SK-N-SH treated with all-trans-retinoic acid at 6 μM for 48 hours (cell line): Measurements from ENCODE around the gene ANAPC2.

Experiments used
- ATAC-seq: fragments of 200-7000 bp; cut with Tn5 transposase; 3 replicates; pipeline ENCODE4 v1.9.1; 2020; ENCODE audit warnings: mild to moderate bottlenecking, moderate library complexity
- ARNTL ChIP-seq: fragments of 450-650 bp; formaldehyde crosslinking; IDR thresholded peaks from 2 replicates; pipeline ENCODE4 v1.5.0; 2020; ENCODE audit warnings: low read depth, mild to moderate bottlenecking, moderate library complexity, borderline replicate concordance
- BACH2 ChIP-seq: fragments of 250-450 bp; sonication (Bioruptor Pico); IDR thresholded peaks from 2 replicates; pipeline ENCODE4 v1.9.0; 2021; ENCODE audit warnings: mild to moderate bottlenecking, borderline replicate concordance
- CSDC2 ChIP-seq: fragments of 250-450 bp; sonication (Bioruptor Pico); IDR thresholded peaks from 2 replicates; pipeline ENCODE4 v1.5.0; 2020; ENCODE audit warnings: mild to moderate bottlenecking, moderate library complexity
- ESRRG ChIP-seq: fragments of 250-450 bp; sonication (Bioruptor Pico); IDR thresholded peaks from 2 replicates; pipeline ENCODE4 v1.6.1; 2021; ENCODE audit warnings: mild to moderate bottlenecking
- ISL1 ChIP-seq: fragments of 250-450 bp; sonication (Bioruptor Pico); IDR thresholded peaks from 2 replicates; pipeline ENCODE4 v2.1.2; 2022; ENCODE audit warnings: mild to moderate bottlenecking, moderate library complexity
- PPARA ChIP-seq: fragments of 250-450 bp; sonication (Bioruptor Pico); IDR thresholded peaks from 2 replicates; pipeline ENCODE4 v1.5.0; 2020; ENCODE audit warnings: mild to moderate bottlenecking, borderline replicate concordance
- RARB ChIP-seq: fragments of 250-450 bp; sonication (Bioruptor Pico); IDR thresholded peaks from 2 replicates; pipeline ENCODE4 v1.8.0; 2021; ENCODE audit warnings: mild to moderate bottlenecking, moderate library complexity
- SNAI2 ChIP-seq: fragments of 250-450 bp; sonication (Bioruptor Pico); IDR thresholded peaks from 2 replicates; pipeline ENCODE4 v1.5.0; 2020; ENCODE audit warnings: mild to moderate bottlenecking, moderate library complexity
- TCF4 ChIP-seq: fragments of 250-450 bp; sonication (Bioruptor Pico); IDR thresholded peaks from 2 replicates; pipeline ENCODE4 v1.8.0; 2021; ENCODE audit warnings: mild to moderate bottlenecking, moderate library complexity, borderline replicate concordance
- TOX ChIP-seq: fragments of 250-450 bp; sonication (Bioruptor Pico); IDR thresholded peaks from 2 replicates; pipeline ENCODE4 v1.8.0; 2021; ENCODE audit warnings: mild to moderate bottlenecking, moderate library complexity, borderline replicate concordance
- ZC3H10 ChIP-seq: fragments of 250-450 bp; sonication (Bioruptor Pico); IDR thresholded peaks from 2 replicates; pipeline ENCODE4 v1.5.1; 2021; ENCODE audit warnings: mild to moderate bottlenecking, moderate library complexity
- ZFP3 ChIP-seq: fragments of 250-450 bp; sonication (Bioruptor Pico); IDR thresholded peaks from 2 replicates; pipeline ENCODE4 v1.5.0; 2020; ENCODE audit warnings: mild to moderate bottlenecking, moderate library complexity
- ZFP30 ChIP-seq: fragments of 450-650 bp; formaldehyde crosslinking; IDR thresholded peaks from 2 replicates; pipeline ENCODE4 v1.5.0; 2022; ENCODE audit warnings: mild to moderate bottlenecking, moderate library complexity
- ZNF70 ChIP-seq: fragments of 450-650 bp; formaldehyde crosslinking; IDR thresholded peaks from 2 replicates; pipeline ENCODE4 v1.5.0; 2020; ENCODE audit warnings: mild to moderate bottlenecking, moderate library complexity
- ZNF8 ChIP-seq: fragments of 450-650 bp; formaldehyde crosslinking; IDR thresholded peaks from 2 replicates; pipeline ENCODE4 v1.5.0; 2020; ENCODE audit warnings: mild to moderate bottlenecking, moderate library complexity
- TF ChIP-seq, protein P1 (sequence below): fragments of 250-450 bp; sonication (Bioruptor Pico); IDR thresholded peaks from 2 replicates; pipeline ENCODE4 v1.5.1; 2021; ENCODE audit warnings: mild to moderate bottlenecking, moderate library complexity
- TF ChIP-seq, protein P2 (sequence below): fragments of 250-450 bp; sonication (Bioruptor Pico); IDR thresholded peaks from 2 replicates; pipeline ENCODE4 v1.5.0; 2020; ENCODE audit warnings: mild to moderate bottlenecking, moderate library complexity
- TF ChIP-seq, protein P3 (sequence below): fragments of 250-450 bp; sonication (Bioruptor Pico); IDR thresholded peaks from 2 replicates; pipeline ENCODE4 v1.5.1; 2020; ENCODE audit warnings: low read depth, mild to moderate bottlenecking, moderate library complexity
- TF ChIP-seq, protein P4 (sequence below): fragments of 250-450 bp; sonication (Bioruptor Pico); IDR thresholded peaks from 2 replicates; pipeline ENCODE4 v1.8.0; 2021; ENCODE audit warnings: low read depth, mild to moderate bottlenecking, moderate library complexity, borderline replicate concordance
- TF ChIP-seq, protein P5 (sequence below): fragments of 250-450 bp; sonication (Bioruptor Pico); IDR thresholded peaks from 2 replicates; pipeline ENCODE4 v1.8.0; 2020; ENCODE audit warnings: mild to moderate bottlenecking, moderate library complexity, borderline replicate concordance

Gene ANAPC2

DNA sequence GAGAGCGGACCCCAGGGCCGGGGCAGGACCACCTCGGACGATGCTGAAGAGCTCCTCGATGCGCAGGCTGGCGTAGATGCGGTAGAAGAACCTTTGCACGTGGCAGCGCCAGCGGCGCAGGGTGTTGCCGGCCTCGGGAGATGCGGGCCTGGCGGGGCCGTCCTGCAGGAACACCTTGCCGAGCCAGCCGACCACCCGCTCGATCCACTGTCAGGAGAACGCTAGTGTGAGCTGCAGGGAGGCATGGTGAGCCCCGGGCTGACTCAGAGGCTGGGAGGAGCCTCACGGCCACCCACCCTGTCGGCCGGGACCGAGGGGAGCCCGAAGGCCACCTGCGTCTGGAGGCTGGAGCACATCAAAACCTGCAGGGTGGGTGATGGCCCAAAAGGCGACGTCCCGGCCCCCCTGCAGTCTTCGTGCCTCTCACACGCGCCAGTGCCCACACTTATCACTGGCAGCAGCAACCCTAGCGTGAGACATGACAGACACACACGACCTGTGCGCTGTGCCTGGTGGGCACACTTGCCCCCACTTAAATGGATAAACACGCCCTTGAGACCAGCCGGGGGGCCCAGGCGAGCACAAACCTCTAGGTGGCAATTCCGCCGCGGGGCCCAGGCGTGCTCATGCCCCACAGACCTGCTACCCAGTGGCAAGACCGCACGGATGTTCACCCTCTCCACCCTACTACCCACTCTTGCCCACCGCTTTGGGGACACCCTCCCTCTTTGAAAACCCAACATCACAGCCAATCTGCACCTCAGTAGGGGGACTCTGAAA, 3.3 kb downstream of the ANAPC2 start (continued):
- TF ChIP-seq, protein P1, sequence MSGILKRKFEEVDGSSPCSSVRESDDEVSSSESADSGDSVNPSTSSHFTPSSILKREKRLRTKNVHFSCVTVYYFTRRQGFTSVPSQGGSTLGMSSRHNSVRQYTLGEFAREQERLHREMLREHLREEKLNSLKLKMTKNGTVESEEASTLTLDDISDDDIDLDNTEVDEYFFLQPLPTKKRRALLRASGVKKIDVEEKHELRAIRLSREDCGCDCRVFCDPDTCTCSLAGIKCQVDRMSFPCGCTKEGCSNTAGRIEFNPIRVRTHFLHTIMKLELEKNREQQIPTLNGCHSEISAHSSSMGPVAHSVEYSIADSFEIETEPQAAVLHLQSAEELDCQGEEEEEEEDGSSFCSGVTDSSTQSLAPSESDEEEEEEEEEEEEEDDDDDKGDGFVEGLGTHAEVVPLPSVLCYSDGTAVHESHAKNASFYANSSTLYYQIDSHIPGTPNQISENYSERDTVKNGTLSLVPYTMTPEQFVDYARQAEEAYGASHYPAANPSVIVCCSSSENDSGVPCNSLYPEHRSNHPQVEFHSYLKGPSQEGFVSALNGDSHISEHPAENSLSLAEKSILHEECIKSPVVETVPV (CRISPR knock-in tag): no peak

DNA sequence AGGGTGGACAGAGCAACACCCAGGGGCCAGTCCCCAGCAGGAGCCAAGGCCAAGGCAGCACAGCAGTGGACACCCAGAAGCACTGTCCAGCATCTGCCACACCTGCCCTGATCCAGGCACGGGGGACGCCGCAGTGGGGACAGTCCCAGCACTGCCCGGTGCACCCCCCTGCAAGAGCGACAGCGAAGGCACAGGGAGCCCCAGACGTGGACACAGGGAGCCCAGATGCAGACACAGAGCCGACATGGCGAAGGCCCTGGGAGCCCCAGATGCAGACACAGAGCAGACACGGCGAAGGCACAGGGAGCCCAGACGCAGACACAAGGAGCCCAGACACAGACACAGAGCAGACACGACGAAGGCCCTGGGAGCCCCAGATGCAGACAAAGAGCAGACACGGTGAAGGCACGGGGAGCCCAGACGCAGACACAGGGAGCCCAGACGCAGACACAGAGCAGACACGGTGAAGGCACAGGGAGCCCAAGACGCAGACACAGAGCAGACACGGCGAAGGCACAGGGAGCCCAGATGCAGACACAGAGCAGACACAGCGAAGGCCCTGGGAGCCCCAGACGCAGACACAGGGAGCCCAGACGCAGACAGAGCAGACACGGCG, 4.3 kb downstream of the ANAPC2 start:
- no peak for ATAC-seq
- no peak for TF ChIP-seq TOX
- TF ChIP-seq ZNF70: no peak
- TF ChIP-seq, protein P1 (CRISPR knock-in tag): no peak
- TF ChIP-seq CSDC2: no peak
- no peak for TF ChIP-seq ZFP3 (CRISPR knock-in tag)
- TF ChIP-seq ZFP30: no peak
- TF ChIP-seq ZNF8 (CRISPR knock-in tag): no peak
- no peak for TF ChIP-seq ESRRG (CRISPR knock-in tag)
- no peak for TF ChIP-seq BACH2 (CRISPR knock-in tag)
- TF ChIP-seq, protein P2, sequence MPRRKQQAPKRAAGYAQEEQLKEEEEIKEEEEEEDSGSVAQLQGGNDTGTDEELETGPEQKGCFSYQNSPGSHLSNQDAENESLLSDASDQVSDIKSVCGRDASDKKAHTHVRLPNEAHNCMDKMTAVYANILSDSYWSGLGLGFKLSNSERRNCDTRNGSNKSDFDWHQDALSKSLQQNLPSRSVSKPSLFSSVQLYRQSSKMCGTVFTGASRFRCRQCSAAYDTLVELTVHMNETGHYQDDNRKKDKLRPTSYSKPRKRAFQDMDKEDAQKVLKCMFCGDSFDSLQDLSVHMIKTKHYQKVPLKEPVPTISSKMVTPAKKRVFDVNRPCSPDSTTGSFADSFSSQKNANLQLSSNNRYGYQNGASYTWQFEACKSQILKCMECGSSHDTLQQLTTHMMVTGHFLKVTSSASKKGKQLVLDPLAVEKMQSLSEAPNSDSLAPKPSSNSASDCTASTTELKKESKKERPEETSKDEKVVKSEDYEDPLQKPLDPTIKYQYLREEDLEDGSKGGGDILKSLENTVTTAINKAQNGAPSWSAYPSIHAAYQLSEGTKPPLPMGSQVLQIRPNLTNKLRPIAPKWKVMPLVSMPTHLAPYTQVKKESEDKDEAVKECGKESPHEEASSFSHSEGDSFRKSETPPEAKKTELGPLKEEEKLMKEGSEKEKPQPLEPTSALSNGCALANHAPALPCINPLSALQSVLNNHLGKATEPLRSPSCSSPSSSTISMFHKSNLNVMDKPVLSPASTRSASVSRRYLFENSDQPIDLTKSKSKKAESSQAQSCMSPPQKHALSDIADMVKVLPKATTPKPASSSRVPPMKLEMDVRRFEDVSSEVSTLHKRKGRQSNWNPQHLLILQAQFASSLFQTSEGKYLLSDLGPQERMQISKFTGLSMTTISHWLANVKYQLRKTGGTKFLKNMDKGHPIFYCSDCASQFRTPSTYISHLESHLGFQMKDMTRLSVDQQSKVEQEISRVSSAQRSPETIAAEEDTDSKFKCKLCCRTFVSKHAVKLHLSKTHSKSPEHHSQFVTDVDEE: no peak
- no peak for TF ChIP-seq ZC3H10 (CRISPR knock-in tag)
- TF ChIP-seq, protein P3, sequence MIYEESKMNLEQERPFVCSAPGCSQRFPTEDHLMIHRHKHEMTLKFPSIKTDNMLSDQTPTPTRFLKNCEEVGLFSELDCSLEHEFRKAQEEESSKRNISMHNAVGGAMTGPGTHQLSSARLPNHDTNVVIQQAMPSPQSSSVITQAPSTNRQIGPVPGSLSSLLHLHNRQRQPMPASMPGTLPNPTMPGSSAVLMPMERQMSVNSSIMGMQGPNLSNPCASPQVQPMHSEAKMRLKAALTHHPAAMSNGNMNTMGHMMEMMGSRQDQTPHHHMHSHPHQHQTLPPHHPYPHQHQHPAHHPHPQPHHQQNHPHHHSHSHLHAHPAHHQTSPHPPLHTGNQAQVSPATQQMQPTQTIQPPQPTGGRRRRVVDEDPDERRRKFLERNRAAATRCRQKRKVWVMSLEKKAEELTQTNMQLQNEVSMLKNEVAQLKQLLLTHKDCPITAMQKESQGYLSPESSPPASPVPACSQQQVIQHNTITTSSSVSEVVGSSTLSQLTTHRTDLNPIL (CRISPR knock-in tag): no peak
- TF ChIP-seq ISL1 (CRISPR knock-in tag): no peak
- no peak for TF ChIP-seq ARNTL (CRISPR knock-in tag)
- TF ChIP-seq, all 23 proteins: peak for 0

DNA sequence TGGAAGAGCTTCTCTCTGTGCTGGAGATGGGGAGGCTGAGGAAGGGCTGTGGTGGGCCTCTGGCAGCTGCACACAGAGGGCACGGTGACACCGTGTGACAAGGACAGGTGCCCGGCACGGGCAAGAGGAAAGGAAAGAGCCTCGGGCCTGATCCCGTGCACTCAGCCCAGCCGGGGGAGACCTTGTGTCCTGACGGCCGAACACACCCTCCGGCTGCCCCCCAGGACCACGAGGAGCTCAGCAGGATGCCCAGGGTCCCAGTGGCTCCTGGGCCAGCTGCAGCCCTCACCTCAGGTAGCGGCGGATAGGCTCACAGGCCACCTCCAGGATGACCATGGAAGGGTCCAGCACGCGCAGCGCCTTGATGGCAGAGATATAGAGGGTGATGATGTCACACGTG, 5.5 kb downstream of the ANAPC2 start:
- TF ChIP-seq ZFP30: no peak
- TF ChIP-seq ARNTL (CRISPR knock-in tag): no peak
- TF ChIP-seq BACH2 (CRISPR knock-in tag): no peak
- TF ChIP-seq RARB (CRISPR knock-in tag): no peak
- no peak for TF ChIP-seq PPARA (CRISPR knock-in tag)
- TF ChIP-seq TCF4: no peak
- TF ChIP-seq, protein P1 (CRISPR knock-in tag): no peak
- TF ChIP-seq ZFP3 (CRISPR knock-in tag): no peak
- no peak for TF ChIP-seq SNAI2 (CRISPR knock-in tag)
- no peak for TF ChIP-seq ISL1 (CRISPR knock-in tag)
- no peak for TF ChIP-seq CSDC2
- no peak for ATAC-seq

DNA sequence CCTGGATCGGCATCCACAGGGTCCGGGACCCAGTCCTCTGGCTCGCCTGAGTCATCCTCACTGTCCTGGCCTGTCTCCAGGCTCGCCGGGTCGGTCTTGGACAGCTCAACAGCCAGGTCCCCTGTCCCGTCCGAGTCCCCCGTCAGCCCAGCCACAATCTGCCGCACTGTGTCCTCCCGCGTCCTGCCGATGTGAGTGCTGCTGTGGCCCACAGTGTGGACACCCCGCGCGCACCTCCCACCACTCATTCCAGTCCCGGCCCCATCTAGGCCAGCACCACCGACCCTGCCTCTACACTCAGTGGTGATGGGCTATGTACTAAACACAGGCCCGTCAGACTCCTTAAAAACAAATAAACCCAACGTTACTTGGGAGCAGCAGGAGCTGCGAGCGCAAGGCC, 6.7 kb downstream of the ANAPC2 start:
- no peak for ATAC-seq
- no peak for TF ChIP-seq ZNF8 (CRISPR knock-in tag)
- TF ChIP-seq ZC3H10 (CRISPR knock-in tag): no peak
- no peak for TF ChIP-seq ZFP30
- TF ChIP-seq, protein P4, sequence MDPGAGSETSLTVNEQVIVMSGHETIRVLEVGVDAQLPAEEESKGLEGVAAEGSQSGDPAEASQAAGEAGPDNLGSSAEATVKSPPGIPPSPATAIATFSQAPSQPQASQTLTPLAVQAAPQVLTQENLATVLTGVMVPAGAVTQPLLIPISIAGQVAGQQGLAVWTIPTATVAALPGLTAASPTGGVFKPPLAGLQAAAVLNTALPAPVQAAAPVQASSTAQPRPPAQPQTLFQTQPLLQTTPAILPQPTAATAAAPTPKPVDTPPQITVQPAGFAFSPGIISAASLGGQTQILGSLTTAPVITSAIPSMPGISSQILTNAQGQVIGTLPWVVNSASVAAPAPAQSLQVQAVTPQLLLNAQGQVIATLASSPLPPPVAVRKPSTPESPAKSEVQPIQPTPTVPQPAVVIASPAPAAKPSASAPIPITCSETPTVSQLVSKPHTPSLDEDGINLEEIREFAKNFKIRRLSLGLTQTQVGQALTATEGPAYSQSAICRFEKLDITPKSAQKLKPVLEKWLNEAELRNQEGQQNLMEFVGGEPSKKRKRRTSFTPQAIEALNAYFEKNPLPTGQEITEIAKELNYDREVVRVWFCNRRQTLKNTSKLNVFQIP (CRISPR knock-in tag): no peak
- TF ChIP-seq, protein P5, sequence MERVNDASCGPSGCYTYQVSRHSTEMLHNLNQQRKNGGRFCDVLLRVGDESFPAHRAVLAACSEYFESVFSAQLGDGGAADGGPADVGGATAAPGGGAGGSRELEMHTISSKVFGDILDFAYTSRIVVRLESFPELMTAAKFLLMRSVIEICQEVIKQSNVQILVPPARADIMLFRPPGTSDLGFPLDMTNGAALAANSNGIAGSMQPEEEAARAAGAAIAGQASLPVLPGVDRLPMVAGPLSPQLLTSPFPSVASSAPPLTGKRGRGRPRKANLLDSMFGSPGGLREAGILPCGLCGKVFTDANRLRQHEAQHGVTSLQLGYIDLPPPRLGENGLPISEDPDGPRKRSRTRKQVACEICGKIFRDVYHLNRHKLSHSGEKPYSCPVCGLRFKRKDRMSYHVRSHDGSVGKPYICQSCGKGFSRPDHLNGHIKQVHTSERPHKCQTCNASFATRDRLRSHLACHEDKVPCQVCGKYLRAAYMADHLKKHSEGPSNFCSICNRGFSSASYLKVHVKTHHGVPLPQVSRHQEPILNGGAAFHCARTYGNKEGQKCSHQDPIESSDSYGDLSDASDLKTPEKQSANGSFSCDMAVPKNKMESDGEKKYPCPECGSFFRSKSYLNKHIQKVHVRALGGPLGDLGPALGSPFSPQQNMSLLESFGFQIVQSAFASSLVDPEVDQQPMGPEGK (CRISPR knock-in tag): no peak
- TF ChIP-seq ZFP3 (CRISPR knock-in tag): no peak
- no peak for TF ChIP-seq TOX
- TF ChIP-seq, protein P1 (CRISPR knock-in tag): no peak
- TF ChIP-seq BACH2 (CRISPR knock-in tag): no peak
- TF ChIP-seq CSDC2: no peak
